ENCODE measurements around the gene DTYMK.

Gene DTYMK

GRCh38 chr2:241686324-241686649 is 328 bp downstream of the DTYMK start:
- TF ChIP-seq, protein P1, sequence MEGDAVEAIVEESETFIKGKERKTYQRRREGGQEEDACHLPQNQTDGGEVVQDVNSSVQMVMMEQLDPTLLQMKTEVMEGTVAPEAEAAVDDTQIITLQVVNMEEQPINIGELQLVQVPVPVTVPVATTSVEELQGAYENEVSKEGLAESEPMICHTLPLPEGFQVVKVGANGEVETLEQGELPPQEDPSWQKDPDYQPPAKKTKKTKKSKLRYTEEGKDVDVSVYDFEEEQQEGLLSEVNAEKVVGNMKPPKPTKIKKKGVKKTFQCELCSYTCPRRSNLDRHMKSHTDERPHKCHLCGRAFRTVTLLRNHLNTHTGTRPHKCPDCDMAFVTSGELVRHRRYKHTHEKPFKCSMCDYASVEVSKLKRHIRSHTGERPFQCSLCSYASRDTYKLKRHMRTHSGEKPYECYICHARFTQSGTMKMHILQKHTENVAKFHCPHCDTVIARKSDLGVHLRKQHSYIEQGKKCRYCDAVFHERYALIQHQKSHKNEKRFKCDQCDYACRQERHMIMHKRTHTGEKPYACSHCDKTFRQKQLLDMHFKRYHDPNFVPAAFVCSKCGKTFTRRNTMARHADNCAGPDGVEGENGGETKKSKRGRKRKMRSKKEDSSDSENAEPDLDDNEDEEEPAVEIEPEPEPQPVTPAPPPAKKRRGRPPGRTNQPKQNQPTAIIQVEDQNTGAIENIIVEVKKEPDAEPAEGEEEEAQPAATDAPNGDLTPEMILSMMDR (IDR thresholded peaks at IDR 0.05; ENCODE audit: low read depth, low read length), result no peak
- peak overlapping the region; percentile 95 for H3K4me3 ChIP-seq (ENCODE audit: low read depth, low read length)

DNA sequence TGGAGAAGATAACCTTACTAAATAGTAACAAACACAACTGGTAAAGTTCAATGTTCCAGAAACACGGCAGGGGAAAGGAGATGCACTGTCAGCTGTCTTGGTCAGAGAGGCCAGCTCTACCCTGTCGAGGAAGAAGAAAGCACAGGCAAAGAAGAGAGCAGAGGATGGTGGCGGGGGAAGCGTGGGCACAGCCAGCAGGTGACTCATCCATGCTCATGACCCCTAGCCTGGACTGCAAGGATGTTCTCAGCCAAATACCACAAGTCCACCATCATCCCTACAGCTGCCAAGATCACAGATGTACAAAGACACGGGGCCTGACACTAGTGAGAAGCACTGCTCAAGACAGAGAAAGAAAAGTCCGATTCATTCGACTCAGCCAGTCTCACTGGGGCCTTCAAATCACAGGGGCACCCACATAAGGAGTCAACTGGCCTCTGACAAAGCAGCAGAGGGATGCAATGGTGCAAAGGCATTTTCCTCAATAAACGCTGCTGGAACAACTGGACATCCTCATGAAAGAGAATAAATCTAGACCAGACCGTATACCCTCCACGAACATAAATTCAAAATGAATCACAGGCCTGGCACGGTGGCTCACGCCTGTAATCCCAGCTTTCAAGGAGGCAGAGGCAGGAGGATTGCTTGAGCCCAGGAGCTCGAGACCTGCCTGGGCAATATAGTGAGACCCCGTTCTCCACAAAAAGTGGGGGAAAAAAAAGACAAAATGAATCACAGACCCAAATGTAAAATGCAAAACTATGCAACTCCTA is 5.6 kb downstream of the DTYMK start:
- TF ChIP-seq, protein P1 (IDR thresholded peaks at IDR 0.05; ENCODE audit: low read depth, low read length), result no peak
- H3K4me3 ChIP-seq (ENCODE audit: low read depth, low read length), result no peak overlapping the region; the same call in 1 of the 2 replicates

DNA sequence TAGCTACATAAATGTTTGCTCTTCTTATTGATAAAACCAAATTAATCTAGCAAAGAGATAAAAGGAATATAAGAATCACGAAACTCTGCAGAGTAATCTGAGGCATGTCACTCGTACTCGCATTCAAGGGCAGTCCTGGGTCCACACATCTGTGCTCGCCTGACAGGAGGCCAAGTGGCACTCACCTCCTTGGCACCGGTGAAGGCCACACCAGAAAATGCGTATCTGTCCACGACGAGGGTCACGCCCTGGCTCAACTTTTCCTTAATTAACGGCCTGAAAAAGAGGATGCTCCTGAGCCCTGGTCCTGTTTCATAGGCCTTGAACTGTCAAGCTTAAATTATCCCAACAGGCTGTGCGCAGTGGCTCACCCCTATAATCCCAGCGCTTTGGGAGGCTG is 6.6 kb downstream of the DTYMK start:
- no peak overlapping the region for H3K4me3 ChIP-seq (ENCODE audit: low read depth, low read length)
- TF ChIP-seq, protein P1 (IDR thresholded peaks at IDR 0.05; ENCODE audit: low read depth, low read length), result no peak

- TF ChIP-seq, protein P1 (IDR thresholded peaks at IDR 0.05; ENCODE audit: low read depth, low read length), result no peak
- H3K4me3 ChIP-seq (ENCODE audit: low read depth, low read length), result no peak overlapping the region
Measured at GRCh38 chr2:241678784-241679540, 7.7 kb downstream of the DTYMK start.

DNA sequence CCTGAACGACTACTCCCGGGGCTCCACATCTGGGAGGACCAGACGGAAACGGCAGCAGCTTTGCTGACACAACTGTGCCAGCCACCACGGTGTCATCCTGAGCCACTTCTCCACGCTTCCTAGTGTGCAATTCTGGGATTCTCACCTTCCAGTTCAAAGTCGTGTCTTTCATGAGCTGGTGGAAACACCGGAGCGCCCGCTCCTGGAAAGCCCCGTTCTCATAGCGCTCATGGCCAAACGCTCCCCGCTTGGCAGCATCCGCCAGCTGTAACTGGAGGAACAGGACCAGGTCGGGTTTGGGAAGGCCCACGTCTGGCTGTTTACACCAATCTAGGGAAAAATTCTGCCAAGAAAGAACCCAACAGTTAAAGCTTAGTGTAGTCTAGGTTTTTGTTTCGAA is 8.3 kb downstream of the DTYMK start:
- TF ChIP-seq, protein P1 (IDR thresholded peaks at IDR 0.05; ENCODE audit: low read depth, low read length), result no peak
- no peak overlapping the region for H3K4me3 ChIP-seq (ENCODE audit: low read depth, low read length)

- no peak overlapping the region for H3K4me3 ChIP-seq (ENCODE audit: low read depth, low read length)
- TF ChIP-seq, protein P1 (IDR thresholded peaks at IDR 0.05; ENCODE audit: low read depth, low read length), result no peak
Measured at GRCh38 chr2:241677392-241677791, 9.2 kb downstream of the DTYMK start.

GRCh38 chr2:241676665-241677064 is 9.9 kb downstream of the DTYMK start:
- no peak overlapping the region for H3K4me3 ChIP-seq (ENCODE audit: low read depth, low read length)
- TF ChIP-seq, protein P1 (IDR thresholded peaks at IDR 0.05; ENCODE audit: low read depth, low read length), result no peak

Data from WI38 (cell line).